Measurements from ENCODE around the gene NTNG1. TPM values are rescaled to one million over a fixed set of nuclear protein-coding genes. Genes with fewer than 3 reads are reported as not detected.

NTNG1 gene
- total and polyA plus RNA-seq, 12 donors: 0.13 to 4.6 (median 2.8) TPM; not detected in 2

GRCh38 chr1:107460035-107460434 is 319.2 kb downstream of the NTNG1 start:
- 65 to 81% (median 77%) methylated on average over 8 of the region's 8 CpGs for WGBS, 4 donors
- H3K27ac ChIP-seq: no peak overlapping the region
- TF ChIP-seq CTCF (IDR thresholded peaks at IDR 0.05): no peak
- no peak for TF ChIP-seq POLR2A (IDR thresholded peaks at IDR 0.05)
- no peak overlapping the region for H3K4me3 ChIP-seq
- DNase-seq: no peak
- no peaks in the 10 kb centered on the region for H3K9me3 ChIP-seq (replicated peaks in 1 of 3)
- H3K27me3 ChIP-seq: no peaks in the 10 kb centered on the region
- no peaks in the 10 kb centered on the region for H3K4me1 ChIP-seq (replicated peaks in 1 of 2)
- no peaks in the 10 kb centered on the region for H3K36me3 ChIP-seq (replicated peaks in 1 of 2)
- intact Hi-C loops (cut with DNase I): no loop called here

DNA sequence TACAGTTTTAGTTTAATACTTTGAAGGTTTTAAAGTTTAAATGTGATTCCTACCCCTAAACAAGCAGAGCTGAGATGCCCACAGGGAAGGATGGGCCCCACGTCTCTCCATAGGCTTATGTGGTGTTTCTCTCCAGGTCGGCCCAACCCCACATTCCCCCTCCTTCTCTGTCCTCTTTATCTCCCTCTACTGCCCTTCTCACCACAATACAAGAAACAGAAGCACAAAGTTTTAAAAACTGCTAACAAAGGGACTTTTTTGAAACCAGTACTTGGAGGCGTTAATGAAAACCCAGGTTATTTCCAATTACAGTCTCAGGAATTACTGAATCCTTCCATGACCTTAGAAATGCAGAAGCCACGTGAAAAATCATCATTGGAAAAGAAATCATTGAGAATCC is 324.0 kb downstream of the NTNG1 start:
- no peak for DNase-seq
- Histone ChIP-seq H3K4me3 (no peak overlapping the region), H3K36me3 (replicated peaks in 1 of 2) (no peaks in the 10 kb centered on the region), H3K27ac (no peak overlapping the region), H3K4me1 (replicated peaks in 1 of 2) (no peaks in the 10 kb centered on the region), H3K9me3 (replicated peaks in 1 of 3) (no peaks in the 10 kb centered on the region), H3K27me3 (no peaks in the 10 kb centered on the region)
- TF ChIP-seq CTCF (IDR thresholded peaks at IDR 0.05) (no peak), POLR2A (IDR thresholded peaks at IDR 0.05) (no peak)
- 55 to 69% (median 61%) methylated on average over 4 of the region's 4 CpGs for WGBS, 4 donors
- intact Hi-C loops (cut with DNase I): no loop called here

GRCh38 chr1:107467286-107467685 is 326.4 kb downstream of the NTNG1 start:
- no peak for DNase-seq
- Histone ChIP-seq H3K4me1 (replicated peaks in 1 of 2) (no peaks in the 10 kb centered on the region), H3K4me3 (no peak overlapping the region), H3K27ac (no peak overlapping the region), H3K9me3 (replicated peaks in 1 of 3) (no peaks in the 10 kb centered on the region), H3K36me3 (replicated peaks in 1 of 2) (no peaks in the 10 kb centered on the region), H3K27me3 (no peaks in the 10 kb centered on the region)
- no peak for TF ChIP-seq POLR2A (IDR thresholded peaks at IDR 0.05)
- TF ChIP-seq CTCF (IDR thresholded peaks at IDR 0.05): no peak
- intact Hi-C loops (cut with DNase I): no loop called here
- WGBS, 4 donors: 87 to 89% (median 88%) methylated on average over 1 of the region's 1 CpG

- WGBS, 4 donors: 60 to 77% (median 63%) methylated on average over 3 of the region's 3 CpGs
- Histone ChIP-seq H3K36me3 (replicated peaks in 1 of 2) (no peaks in the 10 kb centered on the region), H3K4me1 (replicated peaks in 1 of 2) (no peaks in the 10 kb centered on the region), H3K4me3 (no peak overlapping the region), H3K27me3 (no peaks in the 10 kb centered on the region), H3K9me3 (replicated peaks in 1 of 3) (no peaks in the 10 kb centered on the region), H3K27ac (no peak overlapping the region)
- no peak for TF ChIP-seq POLR2A (IDR thresholded peaks at IDR 0.05)
- TF ChIP-seq CTCF (IDR thresholded peaks at IDR 0.05): no peak
- DNase-seq: no peak
- intact Hi-C loops (cut with DNase I): no loop called here
Observed at GRCh38 chr1:107467811-107468210, 327.0 kb downstream of the NTNG1 start.
